ENCODE results near the gene SLC16A9.
A peak's percentile ranks its signal among the peaks of the same experiment; 100 is the strongest.

The SLC16A9 gene

DNA sequence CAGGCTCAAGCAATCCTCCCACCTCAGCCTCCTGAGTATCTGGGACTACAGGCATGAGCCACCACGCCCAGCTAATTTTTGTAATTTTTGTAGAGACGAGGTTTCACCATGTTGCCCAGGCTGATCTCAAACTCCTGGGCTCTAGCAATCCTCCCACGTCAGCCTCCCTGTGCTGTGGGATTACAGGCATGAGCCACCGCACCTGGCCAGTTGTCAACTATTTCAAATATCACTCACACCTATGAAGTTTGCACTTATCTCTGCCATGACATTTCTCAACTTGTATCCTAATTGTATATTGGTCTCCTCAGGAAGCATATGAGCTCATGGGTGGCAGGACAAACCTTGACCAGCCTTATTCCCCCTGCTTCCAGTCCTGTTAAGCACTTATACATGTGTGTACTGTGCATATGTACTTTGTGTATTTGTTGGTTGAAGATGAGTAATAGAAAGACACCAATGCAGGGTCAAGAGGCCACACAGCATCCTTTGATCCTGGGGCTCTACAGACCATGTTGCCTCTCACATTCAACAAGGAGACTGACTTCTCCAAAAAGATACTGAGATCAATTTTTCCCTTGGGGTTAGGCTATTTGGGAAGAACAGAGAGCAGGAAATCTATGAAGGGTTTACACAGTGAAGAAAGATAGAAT is 82.2 kb downstream of the SLC16A9 start:
- Histone ChIP-seq H3K9ac (ENCODE audit: low read depth, low read length) (no peak overlapping the region), H3K36me3 (ENCODE audit: control insufficient read depth, insufficient read depth, low read length) (no peaks in the 10 kb centered on the region), H3K4me3 (ENCODE audit: low read depth, low read length) (no peak overlapping the region), H3K27ac (ENCODE audit: low read depth, low read length) (no peak overlapping the region), H3K4me1 (ENCODE audit: control insufficient read depth, insufficient read depth, low read length) (peaks cover 11% of the 10 kb centered on the region), H3K9me3 (ENCODE audit: control insufficient read depth, insufficient read depth, low read length) (no peaks in the 10 kb centered on the region), H3K27me3 (ENCODE audit: control insufficient read depth, insufficient read depth, low read length) (no peaks in the 10 kb centered on the region)

DNA sequence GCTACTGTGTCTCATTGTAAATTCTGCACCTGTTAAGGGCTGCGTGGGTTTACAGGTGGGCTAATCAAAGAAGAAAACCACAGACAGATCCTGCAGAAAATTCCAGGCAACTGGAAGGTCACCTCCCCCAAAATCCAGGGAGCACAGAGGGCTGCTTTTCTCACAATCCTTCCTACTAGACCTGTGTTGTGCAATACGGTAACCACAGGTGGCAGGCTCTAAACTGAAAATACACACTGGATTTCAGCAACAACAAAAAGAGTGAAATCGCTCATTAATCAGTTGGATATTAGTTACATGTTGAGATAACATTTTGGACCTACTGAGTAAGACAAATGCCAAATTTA is 83.2 kb downstream of the SLC16A9 start:
- H3K36me3 ChIP-seq (ENCODE audit: control insufficient read depth, insufficient read depth, low read length): no peaks in the 10 kb centered on the region
- H3K4me1 ChIP-seq (ENCODE audit: control insufficient read depth, insufficient read depth, low read length): peaks cover 11% of the 10 kb centered on the region
- H3K27me3 ChIP-seq (ENCODE audit: control insufficient read depth, insufficient read depth, low read length): no peaks in the 10 kb centered on the region
- H3K9ac ChIP-seq (ENCODE audit: low read depth, low read length): no peak overlapping the region
- H3K4me3 ChIP-seq (ENCODE audit: low read depth, low read length): no peak overlapping the region
- H3K9me3 ChIP-seq (ENCODE audit: control insufficient read depth, insufficient read depth, low read length): no peaks in the 10 kb centered on the region
- peak overlapping the region; percentile 69 for H3K27ac ChIP-seq (ENCODE audit: low read depth, low read length)

DNA sequence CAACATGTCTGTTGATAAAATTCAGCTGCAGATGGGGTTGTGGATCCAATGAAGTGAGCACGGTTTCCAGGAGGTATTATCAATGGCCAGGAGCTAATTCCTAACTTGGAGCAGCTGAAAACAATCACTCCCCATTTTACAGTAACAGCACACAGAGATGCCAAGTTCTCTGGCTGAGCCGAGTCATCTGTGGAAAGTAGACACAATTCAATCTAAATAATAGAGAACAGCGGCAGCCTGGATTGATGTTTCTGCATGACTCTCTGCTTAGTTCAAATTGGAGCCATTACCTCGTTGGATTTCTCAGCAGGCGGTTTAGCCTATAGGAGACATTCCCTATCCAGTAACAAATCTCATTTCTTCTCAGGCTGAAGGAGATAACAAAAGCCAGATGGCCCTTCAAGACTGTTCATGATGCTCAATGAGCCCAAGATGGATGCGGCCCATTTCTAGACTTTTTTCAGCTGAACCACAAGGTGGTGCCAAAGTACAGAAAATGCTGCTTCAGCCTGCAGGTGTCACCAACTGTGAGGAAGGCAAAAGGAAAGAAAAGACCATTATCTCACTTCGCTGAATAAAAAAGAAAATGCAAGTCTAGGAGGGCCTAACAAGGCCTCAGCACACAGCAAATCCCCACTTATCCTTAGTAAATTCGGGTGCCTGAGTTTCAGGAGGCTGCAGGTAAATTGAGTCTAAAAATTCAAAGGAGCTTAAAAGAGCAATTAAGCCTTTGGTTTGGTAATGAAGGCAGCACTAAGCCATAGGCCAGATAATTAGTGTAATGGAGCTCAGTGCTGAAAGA is 83.7 kb downstream of the SLC16A9 start:
- no peak overlapping the region for H3K4me3 ChIP-seq (ENCODE audit: low read depth, low read length)
- H3K9ac ChIP-seq (ENCODE audit: low read depth, low read length): no peak overlapping the region
- H3K9me3 ChIP-seq (ENCODE audit: control insufficient read depth, insufficient read depth, low read length): no peaks in the 10 kb centered on the region
- peaks cover 11% of the 10 kb centered on the region for H3K4me1 ChIP-seq (ENCODE audit: control insufficient read depth, insufficient read depth, low read length)
- H3K27ac ChIP-seq (ENCODE audit: low read depth, low read length): peak overlapping the region; percentile 69
- no peaks in the 10 kb centered on the region for H3K27me3 ChIP-seq (ENCODE audit: control insufficient read depth, insufficient read depth, low read length)
- no peaks in the 10 kb centered on the region for H3K36me3 ChIP-seq (ENCODE audit: control insufficient read depth, insufficient read depth, low read length)

DNA sequence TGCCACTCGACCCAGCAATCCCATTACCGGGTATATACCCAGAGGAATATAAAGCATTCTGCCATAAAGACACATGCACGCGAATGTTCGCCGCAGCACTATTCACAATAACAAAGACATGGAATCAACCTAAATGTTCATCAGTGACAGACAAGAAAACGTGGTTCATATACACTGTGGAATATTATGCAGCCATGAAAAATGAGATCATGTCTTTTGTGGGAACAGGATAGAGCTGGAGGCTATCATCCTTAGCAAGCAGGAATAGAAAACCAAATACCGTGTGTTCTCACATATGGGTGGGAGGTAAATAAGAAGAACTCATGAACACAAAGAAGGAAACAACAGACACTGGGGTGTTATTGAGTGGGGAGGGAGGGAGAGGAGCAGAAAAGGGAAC is 84.7 kb downstream of the SLC16A9 start:
- H3K9ac ChIP-seq (ENCODE audit: low read depth, low read length): no peak overlapping the region
- H3K4me1 ChIP-seq (ENCODE audit: control insufficient read depth, insufficient read depth, low read length): peaks cover 11% of the 10 kb centered on the region
- H3K27ac ChIP-seq (ENCODE audit: low read depth, low read length): no peak overlapping the region
- H3K36me3 ChIP-seq (ENCODE audit: control insufficient read depth, insufficient read depth, low read length): no peaks in the 10 kb centered on the region
- H3K27me3 ChIP-seq (ENCODE audit: control insufficient read depth, insufficient read depth, low read length): no peaks in the 10 kb centered on the region
- H3K9me3 ChIP-seq (ENCODE audit: control insufficient read depth, insufficient read depth, low read length): no peaks in the 10 kb centered on the region
- no peak overlapping the region for H3K4me3 ChIP-seq (ENCODE audit: low read depth, low read length)

DNA sequence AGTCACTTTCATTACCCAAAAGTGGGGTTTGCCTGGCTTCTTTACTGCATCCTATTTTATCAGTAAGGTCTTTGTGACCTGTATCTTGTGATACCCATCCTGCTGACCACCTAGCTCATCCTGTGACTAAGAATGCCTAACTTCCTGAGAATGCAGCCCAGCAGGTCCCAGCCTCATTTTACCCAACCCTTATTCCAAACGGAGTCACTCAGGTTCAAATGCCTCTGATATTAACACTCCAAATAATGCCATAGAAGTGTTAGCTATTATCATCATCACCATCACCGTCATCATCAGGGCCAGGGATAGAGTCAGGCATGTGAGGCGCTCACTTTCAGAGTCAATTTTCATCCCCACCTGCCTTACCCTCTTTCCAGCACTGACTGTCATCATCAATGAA is 85.5 kb downstream of the SLC16A9 start:
- Histone ChIP-seq H3K4me1 (ENCODE audit: control insufficient read depth, insufficient read depth, low read length) (peaks cover 11% of the 10 kb centered on the region), H3K4me3 (ENCODE audit: low read depth, low read length) (no peak overlapping the region), H3K36me3 (ENCODE audit: control insufficient read depth, insufficient read depth, low read length) (no peaks in the 10 kb centered on the region), H3K9me3 (ENCODE audit: control insufficient read depth, insufficient read depth, low read length) (no peaks in the 10 kb centered on the region), H3K27ac (ENCODE audit: low read depth, low read length) (no peak overlapping the region), H3K27me3 (ENCODE audit: control insufficient read depth, insufficient read depth, low read length) (no peaks in the 10 kb centered on the region), H3K9ac (ENCODE audit: low read depth, low read length) (no peak overlapping the region)

DNA sequence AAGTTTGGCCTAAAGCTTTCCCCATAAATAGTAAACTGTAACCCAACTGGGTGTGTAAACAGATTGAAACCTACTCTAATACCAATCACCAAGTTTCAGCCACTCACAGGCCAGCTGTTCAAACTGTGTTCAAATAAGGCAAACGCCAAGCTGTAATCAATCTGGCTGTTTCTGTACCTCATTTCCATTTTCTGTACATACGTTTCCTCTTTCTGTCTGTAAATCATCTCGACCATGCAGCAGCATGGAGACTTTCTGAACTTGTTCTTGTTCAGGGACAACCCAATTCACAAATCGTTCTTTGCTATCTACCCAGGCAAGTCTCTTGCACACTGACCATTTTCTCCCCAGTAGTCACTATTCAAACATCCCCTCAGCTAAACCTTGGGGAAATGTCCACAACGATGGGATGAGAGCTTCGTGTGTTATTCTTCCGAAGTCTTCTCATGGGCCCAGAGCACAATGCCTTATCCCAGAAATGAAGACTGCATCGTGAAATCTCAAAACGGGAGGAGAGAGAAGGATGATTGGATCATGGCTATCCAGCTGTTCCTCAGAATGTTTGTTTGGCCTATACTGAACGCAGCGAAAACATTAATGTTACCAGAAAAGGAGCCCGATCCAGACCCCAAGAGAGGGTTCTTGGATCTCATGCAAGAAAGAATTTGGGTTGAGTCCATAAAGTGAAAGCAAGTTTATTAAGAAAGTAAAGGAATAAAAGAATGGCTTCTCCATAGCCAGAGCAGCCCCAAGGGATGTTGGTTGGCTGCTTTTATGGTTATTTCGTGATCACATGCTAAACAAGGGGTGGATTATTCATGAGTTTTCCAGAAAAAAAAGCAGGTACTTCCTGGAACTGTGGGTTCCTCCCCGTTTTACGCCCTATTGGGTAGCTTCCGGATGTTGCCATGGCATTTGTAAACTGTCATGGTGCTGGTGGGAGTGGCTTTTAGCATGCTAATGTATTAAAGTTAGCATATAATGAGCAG is 86.2 kb downstream of the SLC16A9 start:
- Histone ChIP-seq H3K27me3 (ENCODE audit: control insufficient read depth, insufficient read depth, low read length) (no peaks in the 10 kb centered on the region), H3K9ac (ENCODE audit: low read depth, low read length) (no peak overlapping the region), H3K36me3 (ENCODE audit: control insufficient read depth, insufficient read depth, low read length) (no peaks in the 10 kb centered on the region), H3K4me3 (ENCODE audit: low read depth, low read length) (no peak overlapping the region), H3K9me3 (ENCODE audit: control insufficient read depth, insufficient read depth, low read length) (no peaks in the 10 kb centered on the region), H3K27ac (ENCODE audit: low read depth, low read length) (no peak overlapping the region), H3K4me1 (ENCODE audit: control insufficient read depth, insufficient read depth, low read length) (peaks cover 11% of the 10 kb centered on the region)

DNA sequence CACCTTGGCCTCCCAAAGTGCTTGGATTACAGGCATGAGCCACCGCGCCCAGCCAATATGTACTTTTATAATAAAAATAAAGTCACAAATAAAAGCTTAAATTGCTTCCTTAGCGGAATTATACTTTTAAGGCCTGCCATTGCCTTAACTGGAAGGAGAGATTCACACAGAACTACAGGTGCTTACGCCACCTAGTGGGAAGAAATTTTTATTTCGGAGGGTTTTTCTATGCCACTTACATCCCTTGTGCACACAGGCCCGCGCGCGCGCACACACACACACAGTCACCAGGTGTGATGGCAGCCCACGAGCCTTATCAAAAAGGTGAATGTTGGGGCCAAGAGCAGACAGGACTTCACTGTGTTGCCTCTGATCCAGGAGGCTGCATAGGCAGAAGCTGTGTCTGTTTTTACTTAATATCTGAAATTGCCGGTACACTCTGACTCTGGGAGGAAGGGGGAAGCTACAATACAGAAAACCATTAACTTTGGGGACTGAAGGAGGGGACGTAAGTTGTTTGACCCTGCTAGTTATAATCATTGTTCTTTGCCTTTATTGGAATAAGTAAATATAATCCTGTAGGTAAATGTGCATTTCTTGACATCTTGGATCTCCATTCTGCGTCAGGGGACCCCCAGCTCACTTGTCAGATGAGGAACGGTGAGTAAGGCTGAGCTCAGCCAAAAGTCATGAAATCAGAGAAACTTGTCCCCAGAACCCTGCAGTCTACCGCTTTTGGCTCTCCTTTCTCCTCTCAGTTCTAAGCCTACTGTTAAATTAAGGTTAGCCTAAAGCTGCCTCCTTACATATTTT is 87.1 kb downstream of the SLC16A9 start:
- no peak overlapping the region for H3K27ac ChIP-seq (ENCODE audit: low read depth, low read length)
- no peaks in the 10 kb centered on the region for H3K27me3 ChIP-seq (ENCODE audit: control insufficient read depth, insufficient read depth, low read length)
- H3K36me3 ChIP-seq (ENCODE audit: control insufficient read depth, insufficient read depth, low read length): no peaks in the 10 kb centered on the region
- no peak overlapping the region for H3K4me3 ChIP-seq (ENCODE audit: low read depth, low read length)
- no peaks in the 10 kb centered on the region for H3K9me3 ChIP-seq (ENCODE audit: control insufficient read depth, insufficient read depth, low read length)
- no peak overlapping the region for H3K9ac ChIP-seq (ENCODE audit: low read depth, low read length)
- H3K4me1 ChIP-seq (ENCODE audit: control insufficient read depth, insufficient read depth, low read length): peaks cover 11% of the 10 kb centered on the region

DNA sequence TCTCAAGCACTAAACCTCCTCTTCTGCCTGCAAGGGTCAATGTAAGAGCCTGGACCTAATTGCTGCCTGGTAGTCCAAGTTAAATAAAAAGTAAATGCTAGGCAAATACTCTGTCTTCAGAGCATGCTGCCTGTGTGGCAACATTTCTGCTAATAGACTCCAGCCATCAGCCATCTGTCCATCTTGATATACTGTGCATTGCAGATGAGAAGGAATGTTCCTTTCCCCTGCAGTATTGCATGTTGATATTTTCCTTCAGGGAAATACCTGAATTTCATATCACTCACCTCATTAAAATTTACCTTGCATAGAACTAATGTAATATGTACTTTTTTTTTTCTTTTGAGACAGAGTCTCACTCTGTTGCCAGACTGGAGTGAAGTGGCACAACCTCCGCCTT is 87.9 kb downstream of the SLC16A9 start:
- H3K9me3 ChIP-seq (ENCODE audit: control insufficient read depth, insufficient read depth, low read length): no peaks in the 10 kb centered on the region
- H3K4me3 ChIP-seq (ENCODE audit: low read depth, low read length): no peak overlapping the region
- H3K27me3 ChIP-seq (ENCODE audit: control insufficient read depth, insufficient read depth, low read length): no peaks in the 10 kb centered on the region
- no peak overlapping the region for H3K9ac ChIP-seq (ENCODE audit: low read depth, low read length)
- H3K36me3 ChIP-seq (ENCODE audit: control insufficient read depth, insufficient read depth, low read length): no peaks in the 10 kb centered on the region
- H3K4me1 ChIP-seq (ENCODE audit: control insufficient read depth, insufficient read depth, low read length): peaks cover 7% of the 10 kb centered on the region
- no peak overlapping the region for H3K27ac ChIP-seq (ENCODE audit: low read depth, low read length)

DNA sequence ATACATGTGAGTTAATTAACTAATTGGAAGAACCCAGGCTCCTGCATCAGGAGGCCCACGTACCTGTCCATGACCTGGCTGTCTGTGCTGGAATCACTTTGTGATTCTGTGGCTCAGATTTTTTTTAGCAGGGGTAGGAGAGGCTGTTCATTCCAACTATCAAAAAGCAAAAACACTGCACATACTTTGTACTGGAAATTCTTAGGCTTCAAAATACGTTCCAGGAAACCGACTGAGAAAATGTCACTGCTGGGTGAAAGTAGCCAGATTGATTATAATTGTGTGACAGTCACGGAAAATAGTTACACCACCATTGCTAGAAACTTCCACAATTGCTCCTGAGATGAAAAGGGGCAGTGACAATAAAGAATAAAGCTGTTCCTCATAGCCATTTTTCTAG is 91.0 kb downstream of the SLC16A9 start:
- Histone ChIP-seq H3K4me1 (ENCODE audit: control insufficient read depth, insufficient read depth, low read length) (no peaks in the 10 kb centered on the region), H3K9ac (ENCODE audit: low read depth, low read length) (no peak overlapping the region), H3K27me3 (ENCODE audit: control insufficient read depth, insufficient read depth, low read length) (no peaks in the 10 kb centered on the region), H3K36me3 (ENCODE audit: control insufficient read depth, insufficient read depth, low read length) (no peaks in the 10 kb centered on the region), H3K9me3 (ENCODE audit: control insufficient read depth, insufficient read depth, low read length) (no peaks in the 10 kb centered on the region), H3K4me3 (ENCODE audit: low read depth, low read length) (no peak overlapping the region), H3K27ac (ENCODE audit: low read depth, low read length) (no peak overlapping the region)

DNA sequence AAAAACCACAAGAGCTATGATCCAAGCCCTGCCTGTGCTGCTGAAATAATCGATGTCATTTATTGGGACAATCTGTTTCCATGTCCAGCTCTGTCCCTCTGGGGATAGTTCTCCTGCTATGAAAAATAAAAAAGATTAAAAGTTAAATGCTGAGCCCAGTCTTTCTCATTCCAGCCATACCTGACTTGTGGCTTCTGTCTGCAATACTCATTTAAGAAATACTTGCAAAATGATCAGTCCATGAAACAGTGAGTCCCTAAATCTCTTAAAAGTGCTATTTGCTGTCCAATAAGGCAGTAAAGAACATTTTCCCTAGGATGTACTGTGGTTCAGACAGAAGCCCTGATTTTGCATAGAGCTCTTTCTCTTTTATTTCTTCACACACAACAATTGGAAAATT is 91.7 kb downstream of the SLC16A9 start:
- no peaks in the 10 kb centered on the region for H3K36me3 ChIP-seq (ENCODE audit: control insufficient read depth, insufficient read depth, low read length)
- no peak overlapping the region for H3K27ac ChIP-seq (ENCODE audit: low read depth, low read length)
- no peaks in the 10 kb centered on the region for H3K4me1 ChIP-seq (ENCODE audit: control insufficient read depth, insufficient read depth, low read length)
- H3K9me3 ChIP-seq (ENCODE audit: control insufficient read depth, insufficient read depth, low read length): no peaks in the 10 kb centered on the region
- no peak overlapping the region for H3K4me3 ChIP-seq (ENCODE audit: low read depth, low read length)
- no peaks in the 10 kb centered on the region for H3K27me3 ChIP-seq (ENCODE audit: control insufficient read depth, insufficient read depth, low read length)
- H3K9ac ChIP-seq (ENCODE audit: low read depth, low read length): no peak overlapping the region
